ENCODE results near the gene ARHGDIB. TPM values are rescaled to one million over a fixed set of nuclear protein-coding genes. Genes with fewer than 3 reads are reported as not detected.

ARHGDIB gene
- total and polyA plus RNA-seq, 2 donors (not counting 1 experiment from before 2014, with no cell fraction given) = 8.3 to 43.7 TPM

DNA sequence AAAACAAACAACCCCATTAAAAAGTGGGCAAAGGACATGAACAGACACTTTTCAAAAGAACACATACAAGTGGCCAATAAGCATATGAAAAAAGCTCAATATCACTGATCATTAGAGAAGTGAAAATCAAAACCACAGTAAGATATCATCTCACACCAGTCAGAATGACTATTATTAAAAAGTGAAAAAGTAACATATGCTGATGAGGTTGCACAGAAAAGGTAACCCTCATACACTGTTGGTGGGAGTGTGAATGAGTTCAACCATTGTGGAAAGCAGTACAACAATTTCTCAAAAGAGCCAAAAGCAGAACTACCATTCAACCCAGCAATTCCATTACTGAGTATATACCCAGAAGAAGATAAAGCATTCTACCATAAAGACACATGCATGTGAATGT is 29.7 kb upstream of the ARHGDIB start:
- Histone ChIP-seq H3K9me3 (ENCODE audit: control insufficient read depth, insufficient read depth, low read depth, low read length) (no peaks in the 10 kb centered on the region), H3K4me3 (replicated peaks in 1 of 4; ENCODE audit: control extremely low read depth in 1 of 4, insufficient read depth in 1 of 4, low read depth in 3 of 4, low read length in 4 of 4) (no peak overlapping the region), H3K27me3 (ENCODE audit: control insufficient read depth, insufficient read depth, low read length) (no peaks in the 10 kb centered on the region), H4K20me1 (ENCODE audit: control insufficient read depth, extremely low read depth, insufficient read depth, low read length) (no peaks in the 10 kb centered on the region), H3K36me3 (ENCODE audit: control insufficient read depth, insufficient read depth, low read length) (no peaks in the 10 kb centered on the region), H3K79me2 (ENCODE audit: control insufficient read depth, insufficient read depth, low read length) (no peaks in the 10 kb centered on the region), H3K4me1 (ENCODE audit: control insufficient read depth, extremely low read depth, insufficient read depth, low read length) (no peaks in the 10 kb centered on the region), H3K9ac (ENCODE audit: insufficient read depth, low read length) (no peak overlapping the region), H2AFZ (ENCODE audit: low read length) (no peak overlapping the region), H3K27ac (ENCODE audit: insufficient read depth, low read length) (no peak overlapping the region), H3K4me2 (ENCODE audit: extremely low read depth, insufficient read depth, low read length) (no peak overlapping the region)
- DNase-seq (ENCODE audit: low read depth in 2 of 2) = no peak
- TF ChIP-seq, protein P1, sequence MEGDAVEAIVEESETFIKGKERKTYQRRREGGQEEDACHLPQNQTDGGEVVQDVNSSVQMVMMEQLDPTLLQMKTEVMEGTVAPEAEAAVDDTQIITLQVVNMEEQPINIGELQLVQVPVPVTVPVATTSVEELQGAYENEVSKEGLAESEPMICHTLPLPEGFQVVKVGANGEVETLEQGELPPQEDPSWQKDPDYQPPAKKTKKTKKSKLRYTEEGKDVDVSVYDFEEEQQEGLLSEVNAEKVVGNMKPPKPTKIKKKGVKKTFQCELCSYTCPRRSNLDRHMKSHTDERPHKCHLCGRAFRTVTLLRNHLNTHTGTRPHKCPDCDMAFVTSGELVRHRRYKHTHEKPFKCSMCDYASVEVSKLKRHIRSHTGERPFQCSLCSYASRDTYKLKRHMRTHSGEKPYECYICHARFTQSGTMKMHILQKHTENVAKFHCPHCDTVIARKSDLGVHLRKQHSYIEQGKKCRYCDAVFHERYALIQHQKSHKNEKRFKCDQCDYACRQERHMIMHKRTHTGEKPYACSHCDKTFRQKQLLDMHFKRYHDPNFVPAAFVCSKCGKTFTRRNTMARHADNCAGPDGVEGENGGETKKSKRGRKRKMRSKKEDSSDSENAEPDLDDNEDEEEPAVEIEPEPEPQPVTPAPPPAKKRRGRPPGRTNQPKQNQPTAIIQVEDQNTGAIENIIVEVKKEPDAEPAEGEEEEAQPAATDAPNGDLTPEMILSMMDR (conservative IDR thresholded peaks at IDR 0.05 in 1 of 2, IDR thresholded peaks at IDR 0.05 in 1 of 2; ENCODE audit: low read depth in 1 of 2, low read length in 2 of 2) = no peak
- TF ChIP-seq EZH2 (IDR thresholded peaks at IDR 0.05; ENCODE audit: low read length, missing control alignments) = no peak

DNA sequence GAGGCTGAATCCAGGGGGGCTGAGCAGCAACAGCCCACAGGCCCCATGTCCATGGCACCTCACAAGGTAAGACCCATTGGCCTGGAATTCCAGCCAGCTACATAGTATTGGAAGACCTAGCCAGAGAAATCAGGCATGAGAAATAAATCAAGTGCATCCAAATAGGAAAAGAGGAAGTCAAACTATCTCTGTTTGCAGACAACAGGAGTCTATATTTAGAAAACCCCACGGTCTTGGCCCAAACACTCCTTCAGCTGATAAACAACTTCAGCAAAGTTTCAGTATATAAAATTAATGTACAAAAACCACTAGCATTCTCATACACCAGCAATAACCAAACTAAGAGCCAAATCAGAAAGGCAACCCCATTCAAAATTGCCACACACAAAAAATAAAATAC is 28.4 kb upstream of the ARHGDIB start:
- Histone ChIP-seq H3K36me3 (ENCODE audit: control insufficient read depth, insufficient read depth, low read length) (no peaks in the 10 kb centered on the region), H3K4me1 (ENCODE audit: control insufficient read depth, extremely low read depth, insufficient read depth, low read length) (no peaks in the 10 kb centered on the region)

DNA sequence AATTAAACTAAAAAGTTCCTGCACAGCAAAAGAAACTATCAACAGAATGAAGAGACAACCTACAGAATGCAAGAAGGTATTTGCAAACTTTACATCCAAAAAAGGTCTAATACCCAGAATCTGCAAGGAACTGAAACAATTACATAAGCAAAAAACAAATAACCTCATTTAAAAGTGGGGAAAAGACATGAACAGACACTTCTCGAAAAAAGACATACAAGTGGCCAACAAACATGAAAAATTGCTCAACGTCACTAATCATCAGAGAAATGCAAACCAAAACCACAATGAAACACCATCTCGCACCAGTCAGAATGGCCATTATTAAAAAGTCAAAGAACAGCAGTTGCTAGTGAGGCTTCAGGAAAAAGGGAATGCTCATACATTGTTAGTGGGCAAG is 26.6 kb upstream of the ARHGDIB start:
- Histone ChIP-seq H3K4me3 (replicated peaks in 1 of 4; ENCODE audit: control extremely low read depth in 1 of 4, insufficient read depth in 1 of 4, low read depth in 3 of 4, low read length in 4 of 4) (no peak overlapping the region), H2AFZ (ENCODE audit: low read length) (no peak overlapping the region), H3K27me3 (ENCODE audit: control insufficient read depth, insufficient read depth, low read length) (no peaks in the 10 kb centered on the region), H3K4me2 (ENCODE audit: extremely low read depth, insufficient read depth, low read length) (no peak overlapping the region), H3K4me1 (ENCODE audit: control insufficient read depth, extremely low read depth, insufficient read depth, low read length) (no peaks in the 10 kb centered on the region), H3K36me3 (ENCODE audit: control insufficient read depth, insufficient read depth, low read length) (no peaks in the 10 kb centered on the region), H3K9ac (ENCODE audit: insufficient read depth, low read length) (no peak overlapping the region), H3K9me3 (ENCODE audit: control insufficient read depth, insufficient read depth, low read depth, low read length) (no peaks in the 10 kb centered on the region), H3K27ac (ENCODE audit: insufficient read depth, low read length) (no peak overlapping the region), H4K20me1 (ENCODE audit: control insufficient read depth, extremely low read depth, insufficient read depth, low read length) (no peaks in the 10 kb centered on the region), H3K79me2 (ENCODE audit: control insufficient read depth, insufficient read depth, low read length) (no peaks in the 10 kb centered on the region)
- DNase-seq (ENCODE audit: low read depth in 2 of 2) = peak in 1 of 2 donors; percentile 48
- TF ChIP-seq, protein P1 (conservative IDR thresholded peaks at IDR 0.05 in 1 of 2, IDR thresholded peaks at IDR 0.05 in 1 of 2; ENCODE audit: low read depth in 1 of 2, low read length in 2 of 2) = no peak
- no peak for TF ChIP-seq EZH2 (IDR thresholded peaks at IDR 0.05; ENCODE audit: low read length, missing control alignments)

More for the DNA sequence above, 28.4 kb upstream of the ARHGDIB start:
- H2AFZ ChIP-seq (ENCODE audit: low read length) = no peak overlapping the region
- no peak for DNase-seq (ENCODE audit: low read depth in 2 of 2)
- no peaks in the 10 kb centered on the region for H3K27me3 ChIP-seq (ENCODE audit: control insufficient read depth, insufficient read depth, low read length)
- H3K9ac ChIP-seq (ENCODE audit: insufficient read depth, low read length) = no peak overlapping the region
- TF ChIP-seq, protein P1 (conservative IDR thresholded peaks at IDR 0.05 in 1 of 2, IDR thresholded peaks at IDR 0.05 in 1 of 2; ENCODE audit: low read depth in 1 of 2, low read length in 2 of 2) = no peak
- no peak for TF ChIP-seq EZH2 (IDR thresholded peaks at IDR 0.05; ENCODE audit: low read length, missing control alignments)
- H3K4me2 ChIP-seq (ENCODE audit: extremely low read depth, insufficient read depth, low read length) = no peak overlapping the region
- H3K9me3 ChIP-seq (ENCODE audit: control insufficient read depth, insufficient read depth, low read depth, low read length) = no peaks in the 10 kb centered on the region
- no peak overlapping the region for H3K27ac ChIP-seq (ENCODE audit: insufficient read depth, low read length)
- no peak overlapping the region for H3K4me3 ChIP-seq (replicated peaks in 1 of 4; ENCODE audit: control extremely low read depth in 1 of 4, insufficient read depth in 1 of 4, low read depth in 3 of 4, low read length in 4 of 4)
- no peaks in the 10 kb centered on the region for H4K20me1 ChIP-seq (ENCODE audit: control insufficient read depth, extremely low read depth, insufficient read depth, low read length)
- H3K79me2 ChIP-seq (ENCODE audit: control insufficient read depth, insufficient read depth, low read length) = no peaks in the 10 kb centered on the region

Measured in fibroblast of lung (primary cell).